Activated CD8-positive, alpha-beta T cell treated with anti-CD3 and anti-CD28 coated beads, Interleukin-2, amount 10 ng/mL, durations not matched to agents 7 days and 5 days (primary cell): ENCODE measurements around the gene RNF112. TPM values are rescaled to one million over a fixed set of nuclear protein-coding genes. Genes with fewer than 3 reads are reported as not detected.

Experiments
- ATAC-seq: fragments of 150-1000 bp; cut with Tn5 transposase; one replicate; pipeline ENCODE4 v1.10.0; 2021; ENCODE audit warnings: moderate library complexity
- CTCF ChIA-PET: fragments of 350-600 bp; sonication (Branson Sonifier 250); formaldehyde crosslinking; loops from one replicate; lab custom pipeline; 2021; ENCODE audit warnings: antibody characterized with exemption; lab: Charles Lee
- POLR2A ChIA-PET: fragments of 350-600 bp; sonication (Branson Sonifier 250); formaldehyde crosslinking; loops from one replicate; lab custom pipeline; 2021; ENCODE audit warnings: antibody characterized with exemption; lab: Charles Lee
- DNase-seq: peaks from one replicate; pipeline ENCODE4 v3.0.0-alpha.2; 2020
- H3K27ac Mint-ChIP-seq: one replicate; pipeline ENCODE4 v1.8.0; 2021; ENCODE audit warnings: mild to moderate bottlenecking, mixed read lengths
- H3K27me3 Mint-ChIP-seq: one replicate; pipeline ENCODE4 v1.8.0; 2021; ENCODE audit warnings: low read depth, mixed read lengths
- H3K36me3 Mint-ChIP-seq: one replicate; pipeline ENCODE4 v1.8.0; 2021; ENCODE audit warnings: low read depth, mixed read lengths
- H3K4me1 Mint-ChIP-seq: one replicate; pipeline ENCODE4 v1.8.0; 2021; ENCODE audit warnings: low read depth, mixed read lengths
- H3K4me3 Mint-ChIP-seq: one replicate; pipeline ENCODE4 v1.8.0; 2021; ENCODE audit warnings: mild to moderate bottlenecking, mixed read lengths
- H3K9me3 Mint-ChIP-seq: one replicate; pipeline ENCODE4 v1.8.0; 2022; ENCODE audit warnings: mixed read lengths; ENCODE audit not compliant: insufficient read depth
- total RNA-seq, 2 experiments: library from RNA; stranded (reverse); gene quantifications; one replicate each; pipeline ENCODE4 v1.2.3, GENCODE V29; 2021

RNF112 gene
- total RNA-seq, 2 experiments from 2014 or later, result 0.34 TPM; not detected in 1

- H3K9me3 Mint-ChIP-seq, result no peaks in the 10 kb centered on the region
- peaks cover 28% of the 10 kb centered on the region for H3K36me3 Mint-ChIP-seq
- DNase-seq, result no peak
- H3K27me3 Mint-ChIP-seq, result peaks cover 10% of the 10 kb centered on the region
- H3K4me1 Mint-ChIP-seq, result peaks cover 34% of the 10 kb centered on the region
- ATAC-seq, result no peak
- POLR2A ChIA-PET, result interaction anchor here (1.0 kb wide), 1 partner anchor 272 kb away, joined by 4 read pairs; the partner anchor contains the start of gene ALDH3A2
- CTCF ChIA-PET, result interaction anchor here (1.1 to 2.6 kb wide), 5 partner anchors 10 to 272 kb away, joined by 3 to 61 read pairs (median 7); partner anchors contain the start of genes ALDH3A2 and B9D1
- H3K27ac Mint-ChIP-seq, result peak overlapping the region; percentile 96
- H3K4me3 Mint-ChIP-seq, result peak overlapping the region; percentile 97
These were observed 34.2 kb upstream of the RNF112 start for GRCh38 chr17:19376811-19377210.

GRCh38 chr17:19377602-19378415 lies 33.2 kb upstream of the RNF112 start:
- Mint-ChIP-seq H3K4me3 (peak overlapping the region; percentile 97), H3K27me3 (peaks cover 10% of the 10 kb centered on the region), H3K9me3 (no peaks in the 10 kb centered on the region), H3K27ac (peak overlapping the region; percentile 96), H3K4me1 (peaks cover 25% of the 10 kb centered on the region), H3K36me3 (peaks cover 28% of the 10 kb centered on the region)
- ATAC-seq (peak; percentile 97), DNase-seq (peak; percentile 98)
- CTCF ChIA-PET, result interaction anchor here (0.9 to 2.6 kb wide), 11 partner anchors 9 to 271 kb away, joined by 3 to 61 read pairs (median 5); partner anchors contain the start of genes ALDH3A2 and B9D1
- POLR2A ChIA-PET, result interaction anchor here (0.8 to 1.6 kb wide), 5 partner anchors 8 to 314 kb away, joined by 3 to 6 read pairs (median 4); partner anchors contain the start of genes ALDH3A2 and B9D1

GRCh38 chr17:19378416-19379360 lies 32.3 kb upstream of the RNF112 start, which contains the start of gene MAPK7:
MAPK7 (plus strand) TSS chr17:19378498; CDS start chr17:19378901, 403 bp downstream.
- no peaks in the 10 kb centered on the region for H3K9me3 Mint-ChIP-seq
- peak within 1 kb of the TSS; percentile 96 for H3K27ac Mint-ChIP-seq
- CTCF ChIA-PET, result interaction anchor here (1.1 to 2.6 kb wide), 9 partner anchors 10 to 270 kb away, joined by 3 to 61 read pairs (median 6); partner anchors contain the start of genes ALDH3A2 and B9D1
- peak within 1 kb of the TSS; percentile 97 for H3K4me3 Mint-ChIP-seq
- H3K36me3 Mint-ChIP-seq, result peaks cover 34% of the 10 kb centered on the region
- H3K27me3 Mint-ChIP-seq, result peaks cover 10% of the 10 kb centered on the region
- ATAC-seq (no peak), DNase-seq (no peak)
- H3K4me1 Mint-ChIP-seq, result peaks cover 23% of the 10 kb centered on the region
- POLR2A ChIA-PET, result interaction anchor here (0.8 to 1.6 kb wide), 4 partner anchors 9 to 315 kb away, joined by 3 to 6 read pairs (median 4); partner anchors contain the start of gene B9D1

- H3K27me3 Mint-ChIP-seq, result peaks cover 4% of the 10 kb centered on the region
- no peaks in the 10 kb centered on the region for H3K9me3 Mint-ChIP-seq
- ChIA-PET CTCF (interaction anchor here (2.6 kb wide), 1 partner anchor 16 kb away, joined by 61 read pairs; the partner anchor contains the start of gene B9D1), POLR2A (no interaction called here)
- peaks cover 41% of the 10 kb centered on the region for H3K36me3 Mint-ChIP-seq
- H3K27ac Mint-ChIP-seq, result peak overlapping the region; percentile 32
- DNase-seq (no peak), ATAC-seq (no peak)
- H3K4me1 Mint-ChIP-seq, result peaks cover 26% of the 10 kb centered on the region
- peak overlapping the region; percentile 97 for H3K4me3 Mint-ChIP-seq
These were observed 31.5 kb upstream of the RNF112 start for GRCh38 chr17:19379361-19380065.

GRCh38 chr17:19380481-19381301 lies 30.3 kb upstream of the RNF112 start:
- H3K27ac Mint-ChIP-seq, result no peak overlapping the region
- peaks cover under 1% of the 10 kb centered on the region for H3K27me3 Mint-ChIP-seq
- no peaks in the 10 kb centered on the region for H3K9me3 Mint-ChIP-seq
- no peak for ATAC-seq
- H3K36me3 Mint-ChIP-seq, result peaks cover 43% of the 10 kb centered on the region
- peaks cover 26% of the 10 kb centered on the region for H3K4me1 Mint-ChIP-seq
- ChIA-PET POLR2A (no interaction called here), CTCF (no interaction called here)
- DNase-seq, result no peak
- H3K4me3 Mint-ChIP-seq, result peak overlapping the region; percentile 10

- H3K9me3 Mint-ChIP-seq, result no peaks in the 10 kb centered on the region
- DNase-seq, result no peak
- no peaks in the 10 kb centered on the region for H3K27me3 Mint-ChIP-seq
- ChIA-PET CTCF (no interaction called here), POLR2A (no interaction called here)
- H3K27ac Mint-ChIP-seq, result no peak overlapping the region
- peaks cover 22% of the 10 kb centered on the region for H3K4me1 Mint-ChIP-seq
- H3K4me3 Mint-ChIP-seq, result no peak overlapping the region
- peaks cover 43% of the 10 kb centered on the region for H3K36me3 Mint-ChIP-seq
- no peak for ATAC-seq
These were observed 29.7 kb upstream of the RNF112 start for GRCh38 chr17:19381361-19381740.

- H3K27ac Mint-ChIP-seq, result no peak overlapping the region
- POLR2A ChIA-PET, result no interaction called here
- H3K36me3 Mint-ChIP-seq, result peaks cover 43% of the 10 kb centered on the region
- no peak overlapping the region for H3K4me3 Mint-ChIP-seq
- CTCF ChIA-PET, result no interaction called here
- H3K4me1 Mint-ChIP-seq, result peaks cover 19% of the 10 kb centered on the region
- no peaks in the 10 kb centered on the region for H3K27me3 Mint-ChIP-seq
- H3K9me3 Mint-ChIP-seq, result no peaks in the 10 kb centered on the region
- no peak for DNase-seq
- ATAC-seq, result no peak
These were observed 29.1 kb upstream of the RNF112 start for GRCh38 chr17:19381741-19382444.

GRCh38 chr17:19382531-19383444 lies 28.2 kb upstream of the RNF112 start:
- POLR2A ChIA-PET, result no interaction called here
- H3K36me3 Mint-ChIP-seq, result peaks cover 43% of the 10 kb centered on the region
- no peak overlapping the region for H3K27ac Mint-ChIP-seq
- no peaks in the 10 kb centered on the region for H3K9me3 Mint-ChIP-seq
- H3K4me1 Mint-ChIP-seq, result peaks cover 15% of the 10 kb centered on the region
- no peaks in the 10 kb centered on the region for H3K27me3 Mint-ChIP-seq
- CTCF ChIA-PET, result no interaction called here
- DNase-seq, result no peak
- ATAC-seq, result no peak
- no peak overlapping the region for H3K4me3 Mint-ChIP-seq

GRCh38 chr17:19383681-19384470 lies 27.2 kb upstream of the RNF112 start:
- Mint-ChIP-seq H3K36me3 (peaks cover 40% of the 10 kb centered on the region), H3K4me3 (no peak overlapping the region), H3K27me3 (peaks cover under 1% of the 10 kb centered on the region), H3K9me3 (no peaks in the 10 kb centered on the region), H3K4me1 (peaks cover 14% of the 10 kb centered on the region), H3K27ac (peak overlapping the region; percentile 18)
- ChIA-PET CTCF (interaction anchor here (3.1 kb wide), 1 partner anchor 21 kb away, joined by 14 read pairs; the partner anchor contains the start of gene B9D1), POLR2A (no interaction called here)
- ATAC-seq, result no peak
- DNase-seq, result no peak
